ENCODE results near the gene PEX5. TPM values are rescaled to one million over a fixed set of nuclear protein-coding genes. Genes with fewer than 3 reads are reported as not detected.
A peak's percentile ranks its signal among the peaks of the same experiment; 100 is the strongest.

Gene PEX5
- total RNA-seq: 27.7 TPM
- polyA plus RNA-seq: 42.1 TPM

DNA sequence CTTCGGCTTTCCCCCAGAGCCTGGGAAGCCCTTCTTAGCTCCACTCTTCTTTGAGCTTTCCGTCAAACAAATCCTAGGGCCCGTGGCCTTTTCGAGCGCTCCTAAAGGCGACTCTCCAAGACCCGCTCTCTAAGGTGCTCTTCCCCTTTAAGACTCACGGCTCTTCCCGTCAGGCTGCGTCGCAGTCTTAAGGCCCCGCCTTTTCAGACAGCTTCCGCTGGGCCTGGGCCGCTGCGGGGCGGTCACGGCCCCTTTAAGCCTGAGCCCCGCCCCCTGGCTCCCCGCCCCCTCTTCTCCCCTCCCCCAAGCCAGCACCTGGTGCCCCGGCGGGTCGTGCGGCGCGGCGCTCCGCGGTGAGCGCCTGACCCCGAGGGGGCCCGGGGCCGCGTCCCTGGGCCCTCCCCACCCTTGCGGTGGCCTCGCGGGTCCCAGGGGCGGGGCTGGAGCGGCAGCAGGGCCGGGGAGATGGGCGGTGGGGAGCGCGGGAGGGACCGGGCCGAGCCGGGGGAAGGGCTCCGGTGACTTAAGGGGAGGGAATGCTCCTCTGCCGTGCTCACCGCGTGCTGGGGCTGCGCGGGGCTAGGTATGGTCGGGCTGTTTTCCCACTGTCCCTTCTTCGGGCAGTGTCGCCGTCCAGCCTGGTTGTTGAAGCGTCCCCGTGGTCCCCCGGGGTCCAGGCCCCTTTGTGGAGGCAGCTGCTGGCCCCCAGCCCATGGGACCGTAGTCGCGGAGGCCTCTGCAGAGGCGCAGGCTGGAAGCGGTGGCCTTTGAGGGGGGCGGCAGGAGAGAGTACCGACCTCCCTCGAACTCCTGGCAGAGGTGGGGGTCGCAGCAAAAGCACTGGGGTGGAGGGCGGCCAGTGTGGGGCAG lies at the start of gene PEX5:
Gene PEX5 (plus strand): TSS at position 289 of the 870 bp plus-strand sequence. CDS start 692 bp downstream, outside the sequence.
- under 1% methylated on average over 68 of the region's 68 CpGs for WGBS
- peak within 1 kb of the TSS; percentile 87 for H3K27ac ChIP-seq (ENCODE audit: low read depth)
- peak; percentile 77 for DNase-seq (ENCODE audit: extremely low spot score)
- H3K4me3 ChIP-seq (ENCODE audit: low read depth, low read length): peak within 1 kb of the TSS; percentile 85
- no peaks in the 10 kb centered on the region for H3K36me3 ChIP-seq (ENCODE audit: insufficient read depth)
- H3K4me1 ChIP-seq (ENCODE audit: insufficient read depth): peaks cover 1% of the 10 kb centered on the region

DNA sequence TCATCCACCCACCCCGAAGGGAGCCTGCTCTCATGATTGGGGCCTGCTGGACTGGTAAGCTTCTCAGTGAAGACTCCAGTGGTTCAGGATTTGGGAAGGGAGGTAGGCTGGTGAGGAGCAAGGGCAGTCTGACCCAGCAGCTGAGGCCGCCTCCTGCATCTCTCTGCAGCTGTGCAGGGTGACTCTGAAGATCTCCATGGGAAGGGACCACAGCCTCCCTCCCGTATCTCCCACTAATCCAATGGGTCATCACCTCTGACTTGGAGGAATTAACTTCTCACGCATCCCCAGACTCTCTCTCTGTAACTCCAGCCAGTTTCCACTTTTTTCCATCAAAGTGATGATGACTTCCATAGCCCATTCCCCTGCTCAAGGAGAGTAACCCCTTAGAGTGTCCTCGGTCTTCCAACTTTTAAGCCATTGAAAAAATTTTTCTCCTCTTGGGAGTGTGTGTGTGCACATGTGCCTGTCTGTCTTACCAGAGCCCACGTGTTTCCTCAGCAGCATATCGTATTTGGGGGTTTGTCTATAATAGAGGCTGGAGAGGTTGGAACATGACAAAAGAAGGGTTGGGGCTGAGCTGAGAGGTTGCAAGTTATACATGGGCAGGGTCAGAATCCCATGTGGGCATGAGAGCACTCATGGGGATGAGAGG lies 48.0 kb upstream of the PEX5 start:
- Histone ChIP-seq H3K4me1 (ENCODE audit: insufficient read depth) (no peaks in the 10 kb centered on the region), H3K27ac (ENCODE audit: low read depth) (no peak overlapping the region), H3K4me3 (ENCODE audit: low read depth, low read length) (no peak overlapping the region), H3K36me3 (ENCODE audit: insufficient read depth) (no peaks in the 10 kb centered on the region)
- DNase-seq (ENCODE audit: extremely low spot score): no peak
- 85% methylated on average over 7 of the region's 7 CpGs for WGBS

DNA sequence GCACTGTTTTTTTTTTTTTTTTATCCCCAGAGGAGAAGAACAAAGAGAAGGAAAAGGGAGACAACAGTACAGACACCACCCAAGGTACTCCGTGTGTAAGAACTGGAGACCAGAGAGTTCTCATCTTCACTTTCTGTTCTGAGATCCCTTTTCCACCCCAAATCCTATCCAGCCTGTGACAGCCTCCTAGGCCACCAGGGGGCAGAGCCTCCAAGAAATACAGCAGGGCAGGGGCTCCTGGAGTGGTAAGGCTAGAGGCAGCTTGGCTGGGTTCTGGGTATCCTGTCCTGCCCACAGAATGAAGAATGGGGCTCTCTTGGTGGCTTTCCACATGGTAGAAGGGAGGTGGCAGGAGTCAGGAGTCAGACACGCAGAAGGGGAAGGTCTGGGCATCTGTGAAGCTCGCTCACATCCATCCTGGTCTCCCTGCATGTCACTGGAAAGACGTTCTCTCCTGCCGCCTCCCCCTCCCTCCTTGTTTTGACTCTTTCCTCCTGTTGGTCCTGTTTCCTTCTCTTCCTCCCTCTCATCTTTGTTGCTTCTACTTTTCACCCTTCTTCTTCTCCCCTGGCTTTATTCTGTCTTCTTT lies 47.3 kb upstream of the PEX5 start:
- Histone ChIP-seq H3K36me3 (ENCODE audit: insufficient read depth) (no peaks in the 10 kb centered on the region), H3K4me1 (ENCODE audit: insufficient read depth) (no peaks in the 10 kb centered on the region), H3K4me3 (ENCODE audit: low read depth, low read length) (no peak overlapping the region), H3K27ac (ENCODE audit: low read depth) (no peak overlapping the region)
- WGBS: 84% methylated on average over 5 of the region's 5 CpGs
- no peak for DNase-seq (ENCODE audit: extremely low spot score)

DNA sequence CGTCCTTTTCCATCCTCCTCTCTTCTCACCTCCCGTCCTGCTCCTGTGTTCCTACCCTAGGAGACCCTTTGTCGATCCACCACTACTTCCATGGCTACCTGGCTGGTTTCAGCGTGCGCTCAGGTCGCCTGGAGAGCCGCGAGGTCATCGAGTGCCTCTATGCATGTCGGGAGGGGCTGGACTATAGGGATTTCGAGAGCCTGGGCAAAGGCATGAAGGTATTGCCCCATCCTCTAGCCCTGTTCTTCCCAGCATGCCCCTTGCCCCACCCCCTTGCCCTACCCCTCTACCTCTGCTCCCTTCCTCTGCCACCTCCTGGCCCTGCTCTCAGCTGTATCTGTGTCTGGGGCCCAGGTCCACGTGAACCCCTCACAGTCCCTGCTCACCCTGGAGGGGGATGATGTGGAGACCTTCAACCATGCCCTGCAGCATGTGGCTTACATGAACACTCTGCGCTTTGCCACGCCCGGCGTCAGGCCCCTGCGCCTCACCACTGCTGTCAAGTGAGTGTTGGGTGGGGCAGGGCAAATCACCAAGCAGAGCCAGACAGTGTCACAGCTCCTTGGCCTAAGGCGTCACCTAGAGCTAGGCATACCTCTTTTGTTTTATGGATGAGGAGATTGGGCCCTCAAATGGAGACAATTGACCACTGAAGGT lies 46.5 kb upstream of the PEX5 start:
- Histone ChIP-seq H3K27ac (ENCODE audit: low read depth) (no peak overlapping the region), H3K4me1 (ENCODE audit: insufficient read depth) (no peaks in the 10 kb centered on the region), H3K4me3 (ENCODE audit: low read depth, low read length) (no peak overlapping the region), H3K36me3 (ENCODE audit: insufficient read depth) (no peaks in the 10 kb centered on the region)
- WGBS: 94% methylated on average over 18 of the region's 18 CpGs
- no peak for DNase-seq (ENCODE audit: extremely low spot score)

DNA sequence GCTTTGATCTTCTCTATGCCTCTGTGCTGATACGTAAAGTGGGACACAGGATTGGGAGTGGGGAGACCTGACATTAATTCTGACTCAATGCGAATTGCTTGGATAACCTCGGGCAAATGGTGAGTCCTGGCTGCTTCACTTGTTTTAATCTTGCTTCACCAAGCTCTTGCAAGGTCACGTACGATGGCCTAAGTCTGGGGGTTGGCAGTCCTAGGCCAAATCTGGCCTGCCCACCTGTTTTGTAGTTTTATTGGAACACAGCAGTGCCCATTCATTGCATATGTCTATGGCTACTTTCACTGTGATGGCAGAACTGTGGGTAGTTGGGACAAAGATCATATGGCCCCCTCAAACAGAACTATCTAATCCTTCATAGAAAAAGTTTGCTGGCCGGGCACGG lies 45.9 kb upstream of the PEX5 start:
- DNase-seq (ENCODE audit: extremely low spot score): no peak
- peaks cover 2% of the 10 kb centered on the region for H3K36me3 ChIP-seq (ENCODE audit: insufficient read depth)
- H3K27ac ChIP-seq (ENCODE audit: low read depth): no peak overlapping the region
- no peak overlapping the region for H3K4me3 ChIP-seq (ENCODE audit: low read depth, low read length)
- 93% methylated on average over 7 of the region's 7 CpGs for WGBS
- no peaks in the 10 kb centered on the region for H3K4me1 ChIP-seq (ENCODE audit: insufficient read depth)

DNA sequence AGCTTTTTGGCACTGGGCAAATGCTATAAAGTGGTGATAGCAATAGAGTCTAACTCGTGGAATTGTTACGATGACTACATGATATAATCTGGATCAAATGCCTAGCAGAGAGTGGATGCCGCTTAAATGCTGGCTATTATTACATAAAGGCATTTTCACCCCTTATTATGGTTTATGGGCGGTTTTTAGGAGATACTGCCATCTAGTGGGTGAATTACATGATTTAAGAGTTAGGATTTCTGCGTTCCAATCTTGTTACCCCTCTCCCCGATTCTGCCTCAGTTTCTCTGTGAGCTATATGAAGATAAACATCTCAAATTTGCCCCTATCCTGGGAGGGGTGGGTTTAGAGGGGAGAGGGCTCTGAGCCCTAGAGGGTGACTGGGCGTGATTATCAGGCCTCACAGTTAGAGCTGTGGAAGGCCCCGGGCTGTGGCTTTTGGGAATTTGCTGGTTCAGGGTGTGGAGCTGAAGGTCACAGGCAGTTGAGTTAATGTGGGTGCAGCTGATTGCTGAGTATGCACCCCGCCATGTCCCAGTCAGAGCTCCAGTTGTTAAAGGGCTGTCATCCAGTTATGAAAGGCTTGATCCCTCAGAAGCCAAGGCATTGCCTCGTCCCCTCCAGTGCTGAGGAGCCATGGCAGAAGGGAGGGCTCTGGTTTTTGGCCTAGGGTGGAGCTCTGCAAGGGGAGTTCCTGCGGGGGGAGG lies 44.9 kb upstream of the PEX5 start:
- Histone ChIP-seq H3K4me3 (ENCODE audit: low read depth, low read length) (no peak overlapping the region), H3K36me3 (ENCODE audit: insufficient read depth) (peaks cover 2% of the 10 kb centered on the region), H3K27ac (ENCODE audit: low read depth) (no peak overlapping the region), H3K4me1 (ENCODE audit: insufficient read depth) (no peaks in the 10 kb centered on the region)
- no peak for DNase-seq (ENCODE audit: extremely low spot score)
- WGBS: 46% methylated on average over 11 of the region's 11 CpGs

DNA sequence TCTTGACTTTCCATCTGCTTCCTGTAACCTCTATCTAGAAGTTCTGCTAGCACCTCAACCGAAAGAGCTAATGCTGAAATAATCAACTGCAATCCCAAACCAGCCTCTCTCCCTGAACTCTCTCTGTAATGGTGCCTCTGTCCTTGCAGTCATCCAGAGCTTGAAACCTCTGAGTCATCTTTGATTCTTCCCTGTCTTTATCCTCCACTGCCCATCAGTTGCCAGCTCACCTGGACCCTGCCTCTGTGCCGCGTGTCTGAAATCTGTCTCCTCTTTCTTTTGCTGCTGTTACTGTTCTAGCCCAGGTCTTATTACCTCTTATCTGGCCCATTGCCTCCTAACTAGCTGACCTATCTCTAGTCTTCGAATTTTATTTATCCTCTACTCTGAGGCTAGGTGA lies 43.8 kb upstream of the PEX5 start:
- H3K27ac ChIP-seq (ENCODE audit: low read depth): no peak overlapping the region
- 75% methylated on average over 4 of the region's 4 CpGs for WGBS
- no peak overlapping the region for H3K4me3 ChIP-seq (ENCODE audit: low read depth, low read length)
- no peak for DNase-seq (ENCODE audit: extremely low spot score)
- H3K36me3 ChIP-seq (ENCODE audit: insufficient read depth): peaks cover 2% of the 10 kb centered on the region
- no peaks in the 10 kb centered on the region for H3K4me1 ChIP-seq (ENCODE audit: insufficient read depth)

DNA sequence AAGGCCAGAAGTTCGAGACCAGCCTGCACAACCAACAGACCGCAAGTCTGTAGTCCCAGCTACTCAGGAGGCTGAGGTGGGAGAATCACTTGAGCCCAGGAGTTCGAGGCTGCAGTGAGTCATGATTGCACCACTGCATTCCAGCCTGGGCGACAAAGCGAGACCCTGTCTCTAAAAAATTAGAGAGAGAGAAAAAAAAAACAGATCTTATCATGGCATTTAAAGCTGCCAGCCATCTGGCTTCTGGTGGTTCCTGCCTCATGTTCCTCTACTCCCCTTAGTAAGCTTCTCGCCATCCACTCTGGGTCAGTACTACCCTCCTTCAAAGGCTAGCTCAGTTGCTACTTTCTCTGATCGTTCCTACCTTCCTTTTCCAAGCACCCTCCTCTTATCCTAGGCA lies 43.3 kb upstream of the PEX5 start:
- no peaks in the 10 kb centered on the region for H3K4me1 ChIP-seq (ENCODE audit: insufficient read depth)
- WGBS: 90% methylated on average over 7 of the region's 7 CpGs
- no peak overlapping the region for H3K27ac ChIP-seq (ENCODE audit: low read depth)
- no peak for DNase-seq (ENCODE audit: extremely low spot score)
- no peak overlapping the region for H3K4me3 ChIP-seq (ENCODE audit: low read depth, low read length)
- H3K36me3 ChIP-seq (ENCODE audit: insufficient read depth): peaks cover 2% of the 10 kb centered on the region

DNA sequence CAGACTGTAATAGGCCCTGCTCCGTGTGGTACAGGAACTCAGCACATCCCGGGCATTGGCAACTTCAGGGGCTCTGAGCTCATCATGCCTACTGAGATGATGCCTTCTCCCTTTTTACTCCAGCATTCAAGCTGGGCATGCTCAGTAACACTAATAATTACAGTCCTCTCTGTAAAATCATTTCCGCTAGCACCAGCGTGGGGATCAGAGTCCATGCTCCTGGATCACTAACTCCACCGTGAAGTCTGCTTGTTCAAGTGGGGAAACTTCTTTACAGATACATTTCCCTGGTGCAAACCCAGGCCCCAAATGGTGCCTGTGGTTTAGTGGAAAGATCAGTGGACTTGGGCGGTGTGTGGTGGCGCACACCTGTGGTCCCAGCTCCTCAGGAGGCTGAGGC lies 42.6 kb upstream of the PEX5 start:
- WGBS: 94% methylated on average over 7 of the region's 7 CpGs
- DNase-seq (ENCODE audit: extremely low spot score): no peak
- no peaks in the 10 kb centered on the region for H3K4me1 ChIP-seq (ENCODE audit: insufficient read depth)

DNA sequence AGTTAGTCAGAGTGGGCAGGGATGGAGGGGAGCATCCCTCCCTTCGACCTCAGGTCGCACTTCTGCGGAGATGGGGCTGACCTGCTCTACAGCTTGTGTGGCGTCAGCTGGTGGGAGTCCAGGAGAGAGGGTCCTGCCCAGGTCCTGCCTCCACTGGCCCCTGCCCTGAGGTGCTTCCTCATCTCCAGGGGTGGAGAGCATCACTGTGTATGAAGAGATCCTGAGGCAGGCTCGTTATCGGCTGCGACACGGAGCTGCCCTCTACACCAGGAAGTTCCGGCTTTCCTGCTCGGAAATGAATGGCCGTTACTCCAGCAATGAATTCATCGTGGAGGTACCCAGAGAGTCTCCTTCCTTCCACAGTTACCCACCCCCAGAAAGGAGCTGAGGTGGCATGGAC lies 39.1 kb upstream of the PEX5 start:
- Histone ChIP-seq H3K36me3 (ENCODE audit: insufficient read depth) (peaks cover 2% of the 10 kb centered on the region), H3K4me3 (ENCODE audit: low read depth, low read length) (no peak overlapping the region), H3K4me1 (ENCODE audit: insufficient read depth) (no peaks in the 10 kb centered on the region), H3K27ac (ENCODE audit: low read depth) (no peak overlapping the region)
- 89% methylated on average over 12 of the region's 12 CpGs for WGBS
- DNase-seq (ENCODE audit: extremely low spot score): no peak

More for the DNA sequence above, 42.6 kb upstream of the PEX5 start:
- H3K4me3 ChIP-seq (ENCODE audit: low read depth, low read length): no peak overlapping the region
- H3K36me3 ChIP-seq (ENCODE audit: insufficient read depth): peaks cover 2% of the 10 kb centered on the region
- H3K27ac ChIP-seq (ENCODE audit: low read depth): no peak overlapping the region

DNA sequence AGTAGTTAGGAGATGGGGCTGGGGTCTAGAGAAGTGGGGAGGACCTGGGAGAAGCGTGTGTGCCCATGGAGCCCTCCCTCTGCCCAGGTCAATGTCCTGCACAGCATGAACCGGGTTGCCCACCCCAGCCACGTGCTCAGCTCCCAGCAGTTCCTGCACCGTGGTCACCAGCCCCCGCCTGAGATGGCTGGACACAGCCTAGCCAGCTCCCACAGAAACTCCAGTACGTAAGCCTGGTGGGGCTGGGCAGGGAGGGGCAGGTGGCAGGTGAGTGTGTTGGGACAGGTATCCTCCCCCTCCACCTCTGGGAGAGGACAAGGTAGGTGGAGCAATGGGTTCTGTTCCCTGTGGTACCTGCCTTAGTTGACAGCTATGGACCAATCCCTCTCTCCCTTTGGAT lies 38.6 kb upstream of the PEX5 start:
- no peak for DNase-seq (ENCODE audit: extremely low spot score)
- WGBS: 94% methylated on average over 6 of the region's 6 CpGs

DNA sequence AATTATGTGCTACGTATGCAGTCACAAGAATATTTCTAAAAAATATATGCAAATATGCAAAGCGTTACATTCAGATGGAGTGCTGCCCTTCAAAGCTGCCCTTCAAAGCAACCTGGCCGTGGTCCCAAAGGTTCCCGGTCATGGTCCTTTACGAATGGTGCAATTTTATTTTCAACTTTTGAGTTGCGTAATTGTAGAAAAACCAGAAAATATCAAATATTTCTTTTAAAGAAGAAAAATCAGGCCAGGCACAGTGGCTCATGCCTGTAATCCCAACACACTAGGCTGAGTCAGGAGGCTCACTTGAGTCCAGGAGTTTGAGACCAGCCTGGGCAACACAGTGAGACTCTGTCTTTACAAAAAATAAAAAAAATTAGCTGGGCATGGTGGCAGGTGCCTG lies 38.0 kb upstream of the PEX5 start:
- DNase-seq (ENCODE audit: extremely low spot score): no peak
- Histone ChIP-seq H3K4me1 (ENCODE audit: insufficient read depth) (no peaks in the 10 kb centered on the region), H3K27ac (ENCODE audit: low read depth) (no peak overlapping the region), H3K4me3 (ENCODE audit: low read depth, low read length) (no peak overlapping the region), H3K36me3 (ENCODE audit: insufficient read depth) (peaks cover 2% of the 10 kb centered on the region)
- WGBS: 94% methylated on average over 6 of the region's 6 CpGs

More for the DNA sequence above, 38.6 kb upstream of the PEX5 start:
- peaks cover 2% of the 10 kb centered on the region for H3K36me3 ChIP-seq (ENCODE audit: insufficient read depth)
- no peak overlapping the region for H3K27ac ChIP-seq (ENCODE audit: low read depth)
- H3K4me3 ChIP-seq (ENCODE audit: low read depth, low read length): no peak overlapping the region
- H3K4me1 ChIP-seq (ENCODE audit: insufficient read depth): no peaks in the 10 kb centered on the region

DNA sequence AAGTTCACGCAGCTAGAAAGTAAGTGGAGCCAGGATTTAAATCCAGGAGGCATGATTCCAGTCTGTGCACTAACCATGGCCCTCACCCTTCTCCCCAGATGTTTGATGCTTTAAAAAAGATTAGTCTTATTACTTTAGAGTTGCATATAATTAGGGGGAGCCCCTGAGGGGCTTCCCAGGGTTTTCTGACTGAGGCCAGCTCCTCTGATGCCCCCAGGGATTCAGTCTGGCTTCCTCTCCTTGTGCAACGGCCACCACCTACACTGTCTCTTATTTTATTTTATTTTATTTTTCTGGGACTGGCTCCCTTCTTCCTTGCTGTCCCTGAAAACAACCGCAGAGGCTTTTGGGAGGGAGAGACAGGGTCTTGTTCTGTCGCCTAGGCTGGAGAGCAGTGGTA lies 36.7 kb upstream of the PEX5 start:
- 89% methylated on average over 4 of the region's 4 CpGs for WGBS
- no peak overlapping the region for H3K27ac ChIP-seq (ENCODE audit: low read depth)
- no peak for DNase-seq (ENCODE audit: extremely low spot score)
- peaks cover 2% of the 10 kb centered on the region for H3K36me3 ChIP-seq (ENCODE audit: insufficient read depth)
- H3K4me3 ChIP-seq (ENCODE audit: low read depth, low read length): no peak overlapping the region
- no peaks in the 10 kb centered on the region for H3K4me1 ChIP-seq (ENCODE audit: insufficient read depth)

All from urinary bladder (tissue), 4 donors.